GM12878 (cell line): ENCODE data around the gene ERO1B. TPM values are rescaled to one million over a fixed set of nuclear protein-coding genes. Genes with fewer than 3 reads are reported as not detected.

Source experiments
- ATAC-seq: fragments of 200-7000 bp; cut with Tn5 transposase; 3 replicates; pipeline ENCODE4 v1.9.1; 2020; ENCODE audit warnings: mild to moderate bottlenecking, moderate library complexity
- BruUV-seq: library from RNA; stranded (reverse); fragments of 400-500 nt; replicated peaks from 2 replicates; lab custom pipeline; 2021; lab: Mats Ljungman, UMichigan
- CTCF ChIA-PET: fragments of 300-600 bp; sonication (Branson Sonifier 250); formaldehyde crosslinking; extraction: SDS; loops from one replicate; lab custom pipeline; 2021; ENCODE audit warnings: inconsistent platforms; lab: Yijun Ruan, JAX
- POLR2A ChIA-PET: fragments of 350-600 bp; formaldehyde crosslinking; extraction: SDS; loops from one replicate; lab custom pipeline; 2021; ENCODE audit warnings: inconsistent platforms; lab: Charles Lee
- RAD21 ChIA-PET: fragments of 300-600 bp; sonication (Branson Sonifier 250); formaldehyde crosslinking; loops from one replicate; lab custom pipeline; 2023; ENCODE audit warnings: antibody characterized with exemption; ENCODE audit not compliant: unreplicated experiment; lab: Charles Lee
- SMC1A ChIA-PET: fragments of 300-600 bp; sonication (Branson Sonifier 250); formaldehyde crosslinking; loops from one replicate; lab custom pipeline; 2023; ENCODE audit not compliant: unreplicated experiment, uncharacterized antibody; lab: Charles Lee
- DNase-seq: peaks from one replicate; pipeline ENCODE4 v3.0.0-alpha.2; 2011; ENCODE audit warnings: low read depth, low spot score
- FAIRE-seq: peaks from 3 replicates; lab custom pipeline; 2011; peaks lifted over from hg19 to GRCh38; lab: Jason Lieb, UNC
- H2AFZ ChIP-seq: 2 replicates; pipeline ENCODE4 v1.6.0; 2011; ENCODE audit warnings: low read depth, low read length, control low read depth; ENCODE audit not compliant: control insufficient read depth
- H3K27ac ChIP-seq: 2 replicates; pipeline ENCODE4 v1.5.1; 2011; ENCODE audit warnings: control low read depth; ENCODE audit not compliant: control insufficient read depth, insufficient read depth
- H3K27me3 ChIP-seq, 2 experiments: replicated peaks in 1 of 2; 2 replicates each; pipeline versions ENCODE4 v1.6.0 to v1.6.1; 2011; ENCODE audit warnings: low read length in 1 of 2; ENCODE audit not compliant: control insufficient read depth in 2 of 2, insufficient read depth in 2 of 2
- H3K36me3 ChIP-seq, 2 experiments: 2 replicates each; pipeline ENCODE4 v1.5.1; 2011; ENCODE audit warnings: low read length in 1 of 2; ENCODE audit not compliant: control insufficient read depth in 2 of 2, insufficient read depth in 2 of 2
- H3K4me1 ChIP-seq: 2 replicates; pipeline ENCODE4 v1.6.1; 2011; ENCODE audit warnings: mild to moderate bottlenecking, low read length, moderate library complexity, mixed read lengths; ENCODE audit not compliant: control insufficient read depth, insufficient read depth
- H3K4me2 ChIP-seq: 2 replicates; pipeline ENCODE4 v1.6.0; 2011; ENCODE audit warnings: control low read depth; ENCODE audit not compliant: control insufficient read depth, insufficient read depth
- H3K4me3 ChIP-seq: fragments of 200-600 bp; sonication (generic); 2 replicates; pipeline ENCODE4 v1.5.1; 2016
- H3K79me2 ChIP-seq: 2 replicates; pipeline ENCODE4 v1.6.0; 2011; ENCODE audit warnings: low read length; ENCODE audit not compliant: control insufficient read depth, insufficient read depth
- H3K9ac ChIP-seq: 2 replicates; pipeline ENCODE4 v1.8.0; 2011; ENCODE audit warnings: low read length, control low read depth, mixed read lengths; ENCODE audit not compliant: control insufficient read depth, insufficient read depth
- H3K9me3 ChIP-seq: replicated peaks from 3 replicates; pipeline ENCODE4 v1.5.1; 2011; ENCODE audit warnings: mild to moderate bottlenecking, low read length; ENCODE audit not compliant: control insufficient read depth, insufficient read depth
- H4K20me1 ChIP-seq: 2 replicates; pipeline ENCODE4 v1.6.0; 2011; ENCODE audit not compliant: control insufficient read depth, insufficient read depth
- BCL3 ChIP-seq: IDR thresholded peaks from 2 replicates; pipeline ENCODE4 v1.6.1; 2011; ENCODE audit warnings: borderline replicate concordance, low read depth, mild to moderate bottlenecking, moderate library complexity, low read length; ENCODE audit not compliant: insufficient read depth, poor library complexity, severe bottlenecking
- BRCA1 ChIP-seq: IDR thresholded peaks from 2 replicates; pipeline ENCODE4 v1.6.1; 2011; ENCODE audit warnings: low read depth, low read length, improper control_type of control experiment
- CHD1 ChIP-seq: IDR thresholded peaks from 2 replicates; pipeline ENCODE4 v1.6.1; 2012; ENCODE audit warnings: low read depth, low read length, improper control_type of control experiment
- DPF2 ChIP-seq: fragments of 450-650 bp; IDR thresholded peaks from 2 replicates; pipeline ENCODE4 v1.6.1; 2017; ENCODE audit warnings: mild to moderate bottlenecking
- HDAC6 ChIP-seq: fragments of 200-600 bp; sonication (generic); IDR thresholded peaks from one replicate; pipeline ENCODE4 v1.8.0; 2017; ENCODE audit warnings: antibody characterized with exemption; ENCODE audit not compliant: unreplicated experiment
- IKZF2 ChIP-seq, 2 experiments: fragments of 450-650 bp; IDR thresholded peaks; 2 replicates each; pipeline ENCODE4 v1.6.1; 2017; ENCODE audit warnings: mild to moderate bottlenecking in 2 of 2, moderate library complexity in 2 of 2
- IRF4 ChIP-seq: IDR thresholded peaks from 2 replicates; pipeline ENCODE4 v1.6.1; 2011; ENCODE audit warnings: low read depth, low read length
- KDM1A ChIP-seq: fragments of 200-600 bp; sonication (generic); IDR thresholded peaks from 2 replicates; pipeline ENCODE4 v1.6.1; 2016; ENCODE audit warnings: borderline replicate concordance
- KLF5 ChIP-seq: fragments of 450-650 bp; IDR thresholded peaks from 2 replicates; pipeline ENCODE4 v1.6.1; 2014; ENCODE audit warnings: mild to moderate bottlenecking; ENCODE audit not compliant: partially characterized antibody
- NKRF ChIP-seq: fragments of 450-650 bp; conservative IDR thresholded peaks from 2 replicates; pipeline ENCODE4 v1.6.1; 2017; ENCODE audit warnings: mild to moderate bottlenecking, moderate library complexity
- NR2F1 ChIP-seq: fragments of 450-650 bp; conservative IDR thresholded peaks from 2 replicates; pipeline ENCODE4 v1.6.1; 2017; ENCODE audit warnings: mild to moderate bottlenecking
- PAX8 ChIP-seq: fragments of 450-650 bp; IDR thresholded peaks from 2 replicates; pipeline ENCODE4 v1.6.1; 2017; ENCODE audit warnings: mild to moderate bottlenecking, moderate library complexity
- POLR2AphosphoS5 ChIP-seq: IDR thresholded peaks from 2 replicates; pipeline ENCODE4 v1.6.1; 2011; ENCODE audit warnings: mild to moderate bottlenecking, low read length, inconsistent platforms
- SMC3 ChIP-seq: IDR thresholded peaks from 2 replicates; pipeline ENCODE4 v1.6.1; 2011; ENCODE audit warnings: low read length, improper control_type of control experiment, borderline replicate concordance
- SPI1 ChIP-seq: IDR thresholded peaks from 2 replicates; pipeline ENCODE4 v1.6.1; 2011; ENCODE audit warnings: low read depth, mild to moderate bottlenecking, low read length, moderate library complexity, borderline replicate concordance; ENCODE audit not compliant: insufficient read depth
- STAT1 ChIP-seq: fragments of 450-650 bp; conservative IDR thresholded peaks from 2 replicates; pipeline ENCODE4 v1.6.1; 2014; ENCODE audit warnings: antibody characterized with exemption, mild to moderate bottlenecking
- ZNF384 ChIP-seq: IDR thresholded peaks from 2 replicates; pipeline ENCODE4 v1.6.1; 2012; ENCODE audit warnings: low read depth, mild to moderate bottlenecking, low read length, improper control_type of control experiment, borderline replicate concordance
- WGBS: methylation state at CpG from one replicate; pipeline ENCODE4 v1.1.6; 2016; ENCODE audit warnings: low lambda C conversion rate; ENCODE audit not compliant: insufficient replicate concordance, insufficient coverage; ENCODE audit errors: missing lambda C conversion rate; 5-methylcytosine and 5-hydroxymethylcytosine counted together
- in situ Hi-C: fragments of 300-500 bp; cut with MboI; formaldehyde crosslinking; loops from 9 replicates; pipeline ENCODE4 v1.14.3; 2018; ENCODE audit warnings: mixed read lengths
- intact Hi-C: fragments of 100-400 bp; cut with micrococcal nuclease; formaldehyde crosslinking; loops from one replicate; pipeline ENCODE4 v1.14.2; 2022; ENCODE audit not compliant: unreplicated experiment
- polyA plus RNA-seq, 11 experiments: library from polyadenylated mRNA; depleted of rRNA in 4 of 11; unstranded in 6 of 11; stranded (reverse) in 5 of 11; fragments of >200 nt; fragmentation: Nextera tagmentation in 4 of 11; fragmentation: Illumina TruSeq in 1 of 11; extraction: Ambion mirVana in 4 of 11; extraction: Trizol in 1 of 11; gene quantifications; 1 replicate in 1 of 11; 2 replicates in 10 of 11; pipeline versions ENCODE4 v1.2.1 to v1.2.3, GENCODE V29; 2011 to 2016; ENCODE audit warnings: inconsistent platforms in 2 of 11, missing spikeins in 2 of 11, low read depth in 1 of 11
- total RNA-seq, 4 experiments: library from RNA; depleted of rRNA in 3 of 4; stranded (reverse); fragments of >200 nt in 3 of 4; fragmentation: Illumina TruSeq in 1 of 4; extraction: Trizol in 1 of 4; gene quantifications; 2 replicates each; pipeline versions ENCODE4 v1.2.1 to v1.2.3, GENCODE V29; 2013 to 2021
- TF ChIP-seq, protein P1 (sequence below): fragments of 450-650 bp; IDR thresholded peaks from 2 replicates; pipeline ENCODE4 v1.6.1; 2017; ENCODE audit warnings: mild to moderate bottlenecking

The ERO1B gene
- total and polyA plus RNA-seq, 10 of the 15 experiments (the other 5 are each of a cell fraction or from before 2014, with no cell fraction given), result 9.0 to 30.9 (median 23.0) TPM

GRCh38 chr1:236280438-236281197 is 1.1 kb downstream of the ERO1B start:
- H3K27me3 ChIP-seq, result no peaks in the 10 kb centered on the region
- ATAC-seq (peak; percentile 3), FAIRE-seq (no peak), DNase-seq (no peak)
- H3K4me1 ChIP-seq, result peaks cover 27% of the 10 kb centered on the region
- ChIA-PET SMC1A (interaction anchor here (1.8 to 2.0 kb wide), 2 partner anchors 11 to 13 kb away, joined by 4 to 6 read pairs; no protein-coding TSS in a partner anchor), RAD21 (interaction anchor here (0.7 to 1.5 kb wide), 3 partner anchors 98 to 132 kb away, joined by 3 read pairs; no protein-coding TSS in a partner anchor), POLR2A (interaction anchor here (0.9 to 5.8 kb wide), 4 partner anchors 8 to 515 kb away, joined by 3 to 40 read pairs (median 4); partner anchors contain the start of gene MTR), CTCF (interaction anchor here (0.9 to 1.9 kb wide), 2 partner anchors 12 to 14 kb away, joined by 3 to 4 read pairs; no protein-coding TSS in a partner anchor)
- no peaks in the 10 kb centered on the region for H4K20me1 ChIP-seq
- H3K4me2 ChIP-seq, result peak overlapping the region; percentile 74
- peak overlapping the region; percentile 85 for H3K4me3 ChIP-seq
- intact Hi-C loops (loop anchor here (5.0 kb wide), 3 partner anchors 138 to 413 kb away; partner anchors contain the start of genes GPR137B and LYST), in situ Hi-C loops (loop anchor here (10.0 to 25.0 kb wide), 2 partner anchors 168 to 396 kb away; no protein-coding TSS in a partner anchor)
- peaks cover 66% of the 10 kb centered on the region for H3K79me2 ChIP-seq
- no peak overlapping the region; the same call in 1 of the 2 replicates for H2AFZ ChIP-seq
- WGBS, result 0% methylated on average over 13 of the region's 13 CpGs
- 0 out of 4 replicates have a peak, but pooled peaks cover 0 to 3% of the 10 kb centered on the region in 2 experiments for H3K36me3 ChIP-seq
- peak overlapping the region; percentile 91 for H3K9ac ChIP-seq
- TSS peak; percentile 49 for BruUV-seq
- H3K27ac ChIP-seq, result peak overlapping the region; percentile 88
- peaks cover 3% of the 10 kb centered on the region; the same call in 2 of the 3 replicates for H3K9me3 ChIP-seq
- TF ChIP-seq DPF2 (no peak), ZNF384 (no peak), SMC3 (no peak), POLR2AphosphoS5 (peak; percentile 45; the same call in 1 of the 2 replicates), BRCA1 (no peak), IKZF2 (IDR thresholded peaks at IDR 0.05) (no peak), HDAC6 (no peak), PAX8 (no peak), STAT1 (no peak), SPI1 (no peak), NKRF (peak; percentile 23; the same call in 1 of the 2 replicates), IRF4 (no peak), KLF5 (no peak), KDM1A (no peak), BCL3 (no peak), NR2F1 (no peak), CHD1 (0 out of 2 replicates have a peak, but pooled peaks have one; percentile 58)
- TF ChIP-seq, protein P1, sequence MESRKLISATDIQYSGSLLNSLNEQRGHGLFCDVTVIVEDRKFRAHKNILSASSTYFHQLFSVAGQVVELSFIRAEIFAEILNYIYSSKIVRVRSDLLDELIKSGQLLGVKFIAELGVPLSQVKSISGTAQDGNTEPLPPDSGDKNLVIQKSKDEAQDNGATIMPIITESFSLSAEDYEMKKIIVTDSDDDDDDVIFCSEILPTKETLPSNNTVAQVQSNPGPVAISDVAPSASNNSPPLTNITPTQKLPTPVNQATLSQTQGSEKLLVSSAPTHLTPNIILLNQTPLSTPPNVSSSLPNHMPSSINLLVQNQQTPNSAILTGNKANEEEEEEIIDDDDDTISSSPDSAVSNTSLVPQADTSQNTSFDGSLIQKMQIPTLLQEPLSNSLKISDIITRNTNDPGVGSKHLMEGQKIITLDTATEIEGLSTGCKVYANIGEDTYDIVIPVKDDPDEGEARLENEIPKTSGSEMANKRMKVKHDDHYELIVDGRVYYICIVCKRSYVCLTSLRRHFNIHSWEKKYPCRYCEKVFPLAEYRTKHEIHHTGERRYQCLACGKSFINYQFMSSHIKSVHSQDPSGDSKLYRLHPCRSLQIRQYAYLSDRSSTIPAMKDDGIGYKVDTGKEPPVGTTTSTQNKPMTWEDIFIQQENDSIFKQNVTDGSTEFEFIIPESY, result no peak
